Small intestine (tissue), 7 donors: ENCODE measurements around the gene BIK. TPM values are rescaled to one million over a fixed set of nuclear protein-coding genes. Genes with fewer than 3 reads are reported as not detected.

Source experiments
- DNase-seq, 2 donors: peaks; one replicate each; pipeline versions ENCODE4 v3.0.0 to v3.0.0-alpha.2; 2013
- FAIRE-seq: peaks from 2 replicates; lab custom pipeline; 2012; peaks lifted over from hg19 to GRCh38; lab: Jason Lieb, UNC
- H3K27ac ChIP-seq, 3 donors: one replicate each; pipeline ENCODE4 v1.5.1; 2013; ENCODE audit warnings: low read length in 2 of 3, mild to moderate bottlenecking in 2 of 3, control low read depth in 1 of 3, inconsistent platforms in 1 of 3, low read depth in 1 of 3, moderate library complexity in 1 of 3
- H3K27me3 ChIP-seq, 3 donors: one replicate each; pipeline ENCODE4 v1.6.1; 2013; ENCODE audit warnings: low read length in 3 of 3, inconsistent platforms in 1 of 3; ENCODE audit not compliant: control insufficient read depth in 3 of 3, insufficient read depth in 3 of 3
- H3K36me3 ChIP-seq, 3 donors: one replicate each; pipeline ENCODE4 v1.6.1; 2013; ENCODE audit warnings: low read length in 3 of 3, inconsistent platforms in 1 of 3, low read depth in 1 of 3, mild to moderate bottlenecking in 1 of 3, moderate library complexity in 1 of 3; ENCODE audit not compliant: control insufficient read depth in 3 of 3, insufficient read depth in 2 of 3
- H3K4me1 ChIP-seq, 3 donors: one replicate each; pipeline ENCODE4 v1.6.1; 2013; ENCODE audit warnings: low read length in 2 of 3, inconsistent platforms in 1 of 3, low read depth in 1 of 3, mild to moderate bottlenecking in 1 of 3, moderate library complexity in 1 of 3; ENCODE audit not compliant: control insufficient read depth in 3 of 3, insufficient read depth in 2 of 3
- H3K4me3 ChIP-seq, 3 donors: one replicate each; pipeline ENCODE4 v1.5.1; 2013; ENCODE audit warnings: low read length in 3 of 3, control low read depth in 1 of 3, inconsistent platforms in 1 of 3, low read depth in 1 of 3, mild to moderate bottlenecking in 1 of 3, moderate library complexity in 1 of 3
- H3K9me3 ChIP-seq, 2 donors: one replicate each; pipeline ENCODE4 v1.6.1; 2013; ENCODE audit warnings: low read depth in 1 of 2, low read length in 1 of 2; ENCODE audit not compliant: control insufficient read depth in 2 of 2, insufficient read depth in 1 of 2
- WGBS, 3 donors: extraction: QIAGEN DNeasy Blood & Tissue Kit; methylation state at CpG; one replicate each; pipeline ENCODE4 v1.1.7; 2013; 5-methylcytosine and 5-hydroxymethylcytosine counted together
- polyA plus RNA-seq, 4 donors: library from polyadenylated mRNA; stranded (reverse) in 3 of 4; unstranded in 1 of 4; fragments of 200-250 nt in 3 of 4; fragments of 120-200 nt in 1 of 4; gene quantifications; one replicate each; pipeline versions ENCODE4 v1.2.1 to v1.2.3, GENCODE V29; 2013
- donor health status: healthy with polysubstance abuse.
- donor health status: control.
- donor health status: control.
- donor health status: Bipolar disorder and iron deficiency.
- donor health status: healthy.

The BIK gene
- polyA plus RNA-seq, 4 donors: 1.7 to 26.2 (median 18.7) TPM

- 56 to 74% (median 67%) methylated on average over 19 of the region's 19 CpGs for WGBS, 3 donors
- FAIRE-seq (no peak), DNase-seq (peak in 1 of 2 donors; percentile 20)
- peaks cover 0 to 5% (median 0%) of the 10 kb centered on the region in 3 donors for H3K4me1 ChIP-seq
- no peak overlapping the region for H3K4me3 ChIP-seq
- H3K9me3 ChIP-seq: no peaks in the 10 kb centered on the region
- H3K27me3 ChIP-seq: no peaks in the 10 kb centered on the region
- peaks cover 0 to 3% (median 0%) of the 10 kb centered on the region in 3 donors for H3K36me3 ChIP-seq
- peak overlapping the region in 1 of 3 donors; percentile 59 for H3K27ac ChIP-seq
These were observed 24.6 kb upstream of the BIK start for GRCh38 chr22:43085658-43086606.

GRCh38 chr22:43088627-43088983 lies 21.9 kb upstream of the BIK start:
- WGBS, 3 donors: 7 to 37% (median 34%) methylated on average over 9 of the region's 9 CpGs
- no peaks in the 10 kb centered on the region for H3K27me3 ChIP-seq
- no peaks in the 10 kb centered on the region for H3K9me3 ChIP-seq
- H3K36me3 ChIP-seq: peaks cover 0 to 3% (median 0%) of the 10 kb centered on the region in 3 donors
- no peak for DNase-seq
- H3K4me3 ChIP-seq: peak overlapping the region; percentile 60 to 83 (median 78)
- peak overlapping the region; percentile 2 to 76 (median 68) for H3K27ac ChIP-seq
- no peak for FAIRE-seq
- H3K4me1 ChIP-seq: peaks cover 0 to 5% (median 0%) of the 10 kb centered on the region in 3 donors

- FAIRE-seq (no peak), DNase-seq (peak; percentile 90 to 94)
- Histone ChIP-seq H3K27me3 (no peaks in the 10 kb centered on the region), H3K27ac (peak within 1 kb of the TSS; percentile 15 to 76 (median 68)), H3K36me3 (peaks cover 0 to 3% (median 0%) of the 10 kb centered on the region in 3 donors), H3K9me3 (no peaks in the 10 kb centered on the region), H3K4me3 (peak within 1 kb of the TSS; percentile 60 to 83 (median 78)), H3K4me1 (peaks cover 0 to 5% (median 0%) of the 10 kb centered on the region in 3 donors)
- WGBS, 3 donors: 4 to 7% (median 4%) methylated on average over 48 to 64 of the region's 64 CpGs
These were observed 21.4 kb upstream of the BIK start, which contains the start of gene TTLL1 for GRCh38 chr22:43088984-43089717. TSS of gene TTLL1 (minus strand) at chr22:43089391. CDS start at chr22:43075586, 13,805 bp downstream.

GRCh38 chr22:43090130-43090789 lies 20.3 kb upstream of the BIK start:
- H3K27ac ChIP-seq: no peak overlapping the region
- DNase-seq (peak; percentile 45 to 68), FAIRE-seq (no peak)
- H3K36me3 ChIP-seq: peaks cover 0 to 3% (median 0%) of the 10 kb centered on the region in 3 donors
- no peaks in the 10 kb centered on the region for H3K9me3 ChIP-seq
- WGBS, 3 donors: 53 to 59% (median 57%) methylated on average over 6 of the region's 6 CpGs
- H3K27me3 ChIP-seq: no peaks in the 10 kb centered on the region
- H3K4me3 ChIP-seq: no peak overlapping the region
- H3K4me1 ChIP-seq: peaks cover 0 to 5% (median 0%) of the 10 kb centered on the region in 3 donors

GRCh38 chr22:43092085-43092484 lies 18.5 kb upstream of the BIK start:
- Histone ChIP-seq H3K4me3 (no peak overlapping the region), H3K36me3 (no peaks in the 10 kb centered on the region), H3K9me3 (peaks cover 0 to 7% of the 10 kb centered on the region in 2 donors), H3K27ac (no peak overlapping the region), H3K4me1 (peaks cover 0 to 5% (median 0%) of the 10 kb centered on the region in 3 donors), H3K27me3 (no peaks in the 10 kb centered on the region)
- FAIRE-seq: no peak
- WGBS, 3 donors: 63 to 72% (median 68%) methylated on average over 9 of the region's 9 CpGs
- DNase-seq: no peak

GRCh38 chr22:43094085-43094484 lies 16.5 kb upstream of the BIK start:
- H3K4me1 ChIP-seq: no peaks in the 10 kb centered on the region
- no peak overlapping the region for H3K27ac ChIP-seq
- no peaks in the 10 kb centered on the region for H3K36me3 ChIP-seq
- WGBS, 3 donors: 15 to 47% (median 42%) methylated on average over 7 of the region's 7 CpGs
- peaks cover 0 to 9% of the 10 kb centered on the region in 2 donors for H3K9me3 ChIP-seq
- no peak overlapping the region for H3K4me3 ChIP-seq
- H3K27me3 ChIP-seq: no peaks in the 10 kb centered on the region
- FAIRE-seq (no peak), DNase-seq (peak; percentile 31 to 64)

GRCh38 chr22:43094551-43094950 lies 16.0 kb upstream of the BIK start:
- Histone ChIP-seq H3K9me3 (peaks cover 0 to 9% of the 10 kb centered on the region in 2 donors), H3K27ac (no peak overlapping the region), H3K4me3 (no peak overlapping the region), H3K27me3 (no peaks in the 10 kb centered on the region), H3K4me1 (no peaks in the 10 kb centered on the region), H3K36me3 (no peaks in the 10 kb centered on the region)
- 26 to 47% (median 45%) methylated on average over 4 of the region's 4 CpGs for WGBS, 3 donors
- DNase-seq: no peak
- FAIRE-seq: no peak

- H3K36me3 ChIP-seq: no peaks in the 10 kb centered on the region
- no peak for DNase-seq
- H3K4me1 ChIP-seq: no peaks in the 10 kb centered on the region
- no peak overlapping the region for H3K27ac ChIP-seq
- H3K4me3 ChIP-seq: no peak overlapping the region
- 86 to 93% (median 90%) methylated on average over 8 of the region's 8 CpGs for WGBS, 3 donors
- no peak for FAIRE-seq
- H3K9me3 ChIP-seq: peaks cover 0 to 9% of the 10 kb centered on the region in 2 donors
- H3K27me3 ChIP-seq: no peaks in the 10 kb centered on the region
These were observed 14.1 kb upstream of the BIK start for GRCh38 chr22:43096420-43096819.
